SK-N-MC (cell line): ENCODE data around the gene SDF4.

Experiments used
- EZH2 ChIP-seq: fragments of 200-600 bp; sonication (generic); IDR thresholded peaks from one replicate; pipeline ENCODE4 v1.6.1; 2017; ENCODE audit warnings: antibody characterized with exemption
- POLR2AphosphoS5 ChIP-seq: IDR thresholded peaks from 2 replicates; pipeline ENCODE4 v1.6.1; 2012; ENCODE audit warnings: mild to moderate bottlenecking, low read depth, low read length, borderline replicate concordance

- TF ChIP-seq POLR2AphosphoS5 (no peak), EZH2 (no peak)
Observed at GRCh38 chr1:1185101-1185765, 46.6 kb downstream of the SDF4 start.
